HG02763 (cell line): ENCODE measurements around the gene MARK4.

Source experiments
- ATAC-seq: cut with Tn5 transposase; IDR thresholded peaks from one replicate; pipeline ENCODE4 v1.9.1; 2021; ENCODE audit warnings: mild to moderate bottlenecking, moderate library complexity; ENCODE audit not compliant: unreplicated experiment

Gene MARK4

DNA sequence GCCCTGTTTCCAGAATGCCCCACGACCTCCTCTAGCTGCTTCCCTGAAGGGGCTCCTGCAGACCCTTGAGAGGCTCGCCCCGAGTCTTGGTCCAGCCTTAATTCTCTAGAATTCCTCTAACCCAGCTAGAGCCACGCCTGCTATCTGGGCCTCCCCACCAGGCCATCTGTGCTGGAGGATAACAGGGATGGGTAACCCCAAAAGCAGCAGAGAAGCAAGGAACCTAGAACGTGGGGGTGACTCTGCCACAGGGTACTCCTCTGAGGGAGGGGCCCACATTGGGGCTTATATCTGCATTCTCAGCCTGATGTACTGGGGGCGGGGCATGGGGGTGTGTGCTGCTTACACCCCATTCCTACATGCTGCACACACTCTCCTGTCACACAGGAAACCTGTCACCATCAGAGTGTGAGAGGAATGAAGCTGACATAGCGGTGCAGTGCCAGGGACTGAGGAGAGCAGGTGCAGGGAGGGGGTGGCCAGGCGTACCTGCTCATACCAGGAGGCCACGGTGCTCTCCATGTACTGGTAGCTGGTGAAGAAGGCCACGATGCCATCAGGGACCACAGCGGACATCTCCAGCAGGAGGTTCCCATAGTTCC is 103.3 kb downstream of the MARK4 start:
- ATAC-seq, result no peak
